Lower leg skin (tissue), 4 donors: ENCODE data around the gene HAUS7. TPM values are rescaled to one million over a fixed set of nuclear protein-coding genes. Genes with fewer than 3 reads are reported as not detected.

ENCODE experiments used
- DNase-seq, 2 donors: peaks; one replicate each; pipeline ENCODE4 v3.0.0-alpha.2; 2019; ENCODE audit warnings: low spot score in 2 of 2
- H3K4me3 ChIP-seq: fragments of 200-600 bp; sonication (generic); 2 replicates; pipeline ENCODE4 v1.5.1; 2017; ENCODE audit warnings: mild to moderate bottlenecking, low read depth; ENCODE audit not compliant: poor library complexity, severe bottlenecking
- POLR2A ChIP-seq, 2 donors: fragments of 450-650 bp; IDR thresholded peaks; one replicate each; pipeline ENCODE4 v1.6.1; 2016 to 2017; ENCODE audit warnings: antibody characterized with exemption in 2 of 2, mild to moderate bottlenecking in 1 of 2, moderate library complexity in 1 of 2
- WGBS, 2 donors: methylation state at CpG; one replicate each; pipeline ENCODE4 v1.1.5; 2018; 5-methylcytosine and 5-hydroxymethylcytosine counted together
- intact Hi-C: fragments of 100-400 bp; cut with DNase I; formaldehyde crosslinking; loops from one replicate; pipeline ENCODE4 v1.15.0; 2023; ENCODE audit warnings: low total_unique reads
- total RNA-seq, 4 donors: library from RNA; depleted of rRNA; stranded (reverse); fragments of >200 nt; gene quantifications; one replicate each; pipeline ENCODE4 v1.1.0, GENCODE V29; 2016
- TF ChIP-seq, protein P1 (sequence below), 3 donors: fragments of 450-650 bp; IDR thresholded peaks; one replicate each; pipeline ENCODE4 v1.5.1; 2016; ENCODE audit warnings: antibody characterized with exemption in 3 of 3, mild to moderate bottlenecking in 3 of 3, moderate library complexity in 2 of 3

Gene HAUS7
- total RNA-seq, 4 donors from 2014 or later = 2.7 to 24.2 (median 13.6) TPM

DNA sequence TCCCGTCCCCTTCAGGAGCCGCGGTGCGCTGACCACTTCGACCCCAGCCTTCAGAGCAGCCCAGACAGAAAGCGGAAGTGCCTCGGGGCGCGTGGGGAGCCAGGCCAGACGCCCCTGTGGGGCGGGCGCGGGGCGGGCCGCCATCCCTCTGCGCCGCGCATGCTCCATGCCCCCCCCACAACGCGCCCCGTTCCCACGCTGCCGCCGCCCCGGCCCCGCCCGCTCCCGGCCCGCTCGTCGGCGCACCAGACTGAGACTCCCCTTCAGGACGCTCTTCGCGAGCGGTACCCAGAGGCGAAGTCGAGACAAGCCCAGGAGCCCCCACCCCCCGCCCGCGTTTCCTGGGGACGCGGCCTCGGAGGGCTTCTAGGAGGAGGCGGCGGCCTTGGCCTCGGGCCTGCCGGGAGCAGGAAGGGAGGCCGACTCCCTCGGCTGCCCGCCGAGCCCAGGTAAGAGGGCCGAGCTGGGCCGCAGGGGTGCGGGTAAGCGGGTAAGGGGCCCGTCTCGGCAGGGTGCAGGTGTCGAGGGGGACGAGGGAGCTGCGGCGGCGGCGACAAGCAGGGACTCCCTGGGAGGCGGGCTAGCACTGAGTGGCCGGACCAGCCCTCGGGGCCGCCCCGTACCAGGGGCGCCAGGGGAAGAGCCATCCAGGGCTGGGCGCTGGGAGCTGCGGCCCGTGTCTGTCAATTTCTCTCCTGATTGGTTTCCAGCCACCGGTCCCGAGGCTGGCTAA lies 59.0 kb downstream of the HAUS7 start, which contains the start of gene ZFP92:
Gene ZFP92 (plus strand): TSS at position 218 of the 733 bp plus-strand sequence. CDS start 6,851 bp downstream, outside the sequence.
- WGBS, 2 donors = 70% methylated on average over 31 of the region's 75 CpGs; no CpG with 5 or more reads in 1 of the 2 donors
- no peak for TF ChIP-seq POLR2A (IDR thresholded peaks at IDR 0.05)
- TF ChIP-seq, protein P1, sequence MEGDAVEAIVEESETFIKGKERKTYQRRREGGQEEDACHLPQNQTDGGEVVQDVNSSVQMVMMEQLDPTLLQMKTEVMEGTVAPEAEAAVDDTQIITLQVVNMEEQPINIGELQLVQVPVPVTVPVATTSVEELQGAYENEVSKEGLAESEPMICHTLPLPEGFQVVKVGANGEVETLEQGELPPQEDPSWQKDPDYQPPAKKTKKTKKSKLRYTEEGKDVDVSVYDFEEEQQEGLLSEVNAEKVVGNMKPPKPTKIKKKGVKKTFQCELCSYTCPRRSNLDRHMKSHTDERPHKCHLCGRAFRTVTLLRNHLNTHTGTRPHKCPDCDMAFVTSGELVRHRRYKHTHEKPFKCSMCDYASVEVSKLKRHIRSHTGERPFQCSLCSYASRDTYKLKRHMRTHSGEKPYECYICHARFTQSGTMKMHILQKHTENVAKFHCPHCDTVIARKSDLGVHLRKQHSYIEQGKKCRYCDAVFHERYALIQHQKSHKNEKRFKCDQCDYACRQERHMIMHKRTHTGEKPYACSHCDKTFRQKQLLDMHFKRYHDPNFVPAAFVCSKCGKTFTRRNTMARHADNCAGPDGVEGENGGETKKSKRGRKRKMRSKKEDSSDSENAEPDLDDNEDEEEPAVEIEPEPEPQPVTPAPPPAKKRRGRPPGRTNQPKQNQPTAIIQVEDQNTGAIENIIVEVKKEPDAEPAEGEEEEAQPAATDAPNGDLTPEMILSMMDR (IDR thresholded peaks at IDR 0.05) = no peak
- no peak for DNase-seq
- H3K4me3 ChIP-seq = peak within 1 kb of the TSS; percentile 36
- intact Hi-C loops = no loop called here

DNA sequence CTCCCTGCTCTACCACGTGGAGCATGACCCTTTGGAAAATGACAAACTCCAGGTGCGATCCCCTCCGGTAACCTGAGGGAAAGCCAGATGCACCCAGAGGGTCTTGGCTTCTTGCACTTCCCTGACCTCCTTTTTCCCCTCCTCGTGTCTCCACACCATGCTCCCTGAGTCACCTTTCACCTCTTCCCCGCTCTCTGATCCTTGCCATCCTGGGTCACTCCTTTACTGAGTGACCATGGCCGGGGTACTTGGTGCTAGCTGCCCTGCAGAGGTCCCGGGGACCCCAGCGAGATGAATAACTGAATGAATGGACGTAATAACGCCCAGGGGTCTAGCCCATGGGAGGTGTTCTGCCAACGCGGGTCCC lies 59.5 kb downstream of the HAUS7 start:
- 53 to 55% methylated on average over 8 to 12 of the region's 12 CpGs for WGBS, 2 donors
- no peak for TF ChIP-seq POLR2A (IDR thresholded peaks at IDR 0.05)
- TF ChIP-seq, protein P1 (IDR thresholded peaks at IDR 0.05) = no peak
- intact Hi-C loops = no loop called here
- no peak overlapping the region for H3K4me3 ChIP-seq
- DNase-seq = no peak

DNA sequence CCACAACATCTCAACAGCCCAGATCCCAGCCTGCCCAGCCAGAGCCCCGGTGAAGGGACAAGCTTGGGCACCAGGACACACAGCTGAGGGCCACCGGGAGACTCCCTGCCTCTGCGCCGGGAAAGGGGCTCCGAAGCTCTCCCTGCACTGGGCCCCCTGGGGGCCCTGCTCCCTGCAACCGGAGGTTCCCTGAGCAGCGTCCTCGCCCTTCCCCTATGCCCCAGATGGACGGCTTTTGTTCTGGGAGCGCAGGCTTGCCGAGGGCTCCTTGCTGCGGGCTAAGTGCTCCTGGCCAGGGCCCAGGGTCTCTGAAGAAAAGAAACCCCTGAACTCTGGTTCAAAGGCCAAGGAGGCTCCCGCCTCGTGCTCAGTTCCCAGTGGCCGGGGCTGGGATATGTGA lies 60.0 kb downstream of the HAUS7 start:
- DNase-seq = no peak
- H3K4me3 ChIP-seq = no peak overlapping the region
- WGBS, 2 donors = 83 to 88% methylated on average over 3 to 13 of the region's 15 CpGs
- intact Hi-C loops = no loop called here
- TF ChIP-seq POLR2A (IDR thresholded peaks at IDR 0.05) = no peak
- TF ChIP-seq, protein P1 (IDR thresholded peaks at IDR 0.05) = no peak

- TF ChIP-seq, protein P1 (IDR thresholded peaks at IDR 0.05) = no peak
- no peak for TF ChIP-seq POLR2A (IDR thresholded peaks at IDR 0.05)
- WGBS, 2 donors = 86 to 90% methylated on average over 19 to 28 of the region's 30 CpGs
- H3K4me3 ChIP-seq = no peak overlapping the region
- DNase-seq = no peak
- intact Hi-C loops = no loop called here
These were observed 60.8 kb downstream of the HAUS7 start for GRCh38 chrX:153409414-153410101.

DNA sequence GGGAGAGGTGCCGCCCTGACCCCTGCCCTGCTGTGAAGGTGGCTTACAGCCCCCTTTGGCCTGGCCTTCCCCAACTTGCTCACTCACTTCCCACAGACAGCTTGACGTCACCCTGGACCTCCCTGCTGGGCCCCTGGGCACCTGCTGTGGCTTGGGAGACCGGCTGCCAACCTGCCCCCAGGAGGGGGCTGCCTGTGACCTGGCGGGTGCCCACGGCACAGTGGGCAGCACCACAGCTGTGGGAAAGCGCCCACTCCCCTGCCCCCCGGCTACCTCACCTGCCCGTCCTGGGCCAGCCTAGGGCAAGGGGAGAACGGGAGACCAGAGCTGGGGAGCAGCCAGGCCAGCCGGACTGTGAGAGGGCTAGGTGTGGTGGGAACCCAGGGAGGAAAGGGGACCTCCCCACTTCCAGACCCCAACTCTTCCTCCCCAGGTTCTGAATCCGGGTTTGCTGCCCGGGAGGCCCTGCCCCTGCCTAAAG lies 61.5 kb downstream of the HAUS7 start:
- no peak for TF ChIP-seq POLR2A (IDR thresholded peaks at IDR 0.05)
- TF ChIP-seq, protein P1 (IDR thresholded peaks at IDR 0.05) = no peak
- intact Hi-C loops = no loop called here
- WGBS, 2 donors = 84 to 86% methylated on average over 5 to 9 of the region's 12 CpGs
- no peak overlapping the region for H3K4me3 ChIP-seq
- no peak for DNase-seq
